DND-41 (cell line): Measurements from ENCODE around the gene PDXP.

Experiments
- EZH2 ChIP-seq: IDR thresholded peaks from 3 replicates; pipeline ENCODE4 v1.6.1; 2012; ENCODE audit warnings: borderline replicate concordance, low read depth, mild to moderate bottlenecking, moderate library complexity, low read length, inconsistent platforms; ENCODE audit not compliant: severe bottlenecking
- TF ChIP-seq, protein P1 (sequence below): IDR thresholded peaks from 2 replicates; pipeline ENCODE4 v1.5.1; 2012; ENCODE audit warnings: borderline replicate concordance, low read length, moderate library complexity, mild to moderate bottlenecking; ENCODE audit not compliant: poor library complexity, severe bottlenecking; ENCODE audit errors: extremely low read depth

DNA sequence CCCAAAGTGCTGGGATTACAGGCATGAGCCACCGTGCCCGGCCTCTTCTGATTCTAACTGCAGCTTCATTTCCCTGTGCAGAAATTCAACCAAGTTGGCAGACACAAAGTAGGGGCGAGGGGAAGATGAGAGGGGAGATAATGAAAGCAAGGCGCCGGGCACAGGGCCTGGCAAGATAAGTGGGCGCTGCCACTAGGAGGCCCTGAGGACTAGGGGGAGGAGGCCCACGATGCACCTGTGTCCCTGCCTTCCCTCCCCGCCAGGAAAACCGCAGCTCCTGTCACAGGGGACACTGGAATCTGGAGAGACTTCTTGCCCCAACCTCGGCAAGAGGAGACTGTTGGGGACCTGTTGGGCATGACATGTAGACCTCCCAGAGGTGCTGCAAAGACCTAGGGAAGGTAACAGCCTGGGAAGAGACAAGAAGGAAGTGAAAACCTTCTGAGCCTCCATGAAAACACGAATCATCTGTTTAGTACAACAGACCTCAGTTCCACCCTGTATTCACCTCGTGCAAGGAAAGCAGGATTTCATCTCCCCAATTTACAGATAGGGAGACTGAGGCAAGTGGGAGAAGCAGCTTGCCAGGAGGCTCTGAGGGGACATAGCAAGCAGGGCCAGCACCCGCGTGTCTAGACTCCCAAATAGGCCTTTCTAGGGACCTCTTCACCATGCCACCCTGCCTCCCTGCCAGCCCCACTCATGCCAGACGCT is 13.8 kb downstream of the PDXP start:
- TF ChIP-seq, protein P1, sequence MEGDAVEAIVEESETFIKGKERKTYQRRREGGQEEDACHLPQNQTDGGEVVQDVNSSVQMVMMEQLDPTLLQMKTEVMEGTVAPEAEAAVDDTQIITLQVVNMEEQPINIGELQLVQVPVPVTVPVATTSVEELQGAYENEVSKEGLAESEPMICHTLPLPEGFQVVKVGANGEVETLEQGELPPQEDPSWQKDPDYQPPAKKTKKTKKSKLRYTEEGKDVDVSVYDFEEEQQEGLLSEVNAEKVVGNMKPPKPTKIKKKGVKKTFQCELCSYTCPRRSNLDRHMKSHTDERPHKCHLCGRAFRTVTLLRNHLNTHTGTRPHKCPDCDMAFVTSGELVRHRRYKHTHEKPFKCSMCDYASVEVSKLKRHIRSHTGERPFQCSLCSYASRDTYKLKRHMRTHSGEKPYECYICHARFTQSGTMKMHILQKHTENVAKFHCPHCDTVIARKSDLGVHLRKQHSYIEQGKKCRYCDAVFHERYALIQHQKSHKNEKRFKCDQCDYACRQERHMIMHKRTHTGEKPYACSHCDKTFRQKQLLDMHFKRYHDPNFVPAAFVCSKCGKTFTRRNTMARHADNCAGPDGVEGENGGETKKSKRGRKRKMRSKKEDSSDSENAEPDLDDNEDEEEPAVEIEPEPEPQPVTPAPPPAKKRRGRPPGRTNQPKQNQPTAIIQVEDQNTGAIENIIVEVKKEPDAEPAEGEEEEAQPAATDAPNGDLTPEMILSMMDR: peak; percentile 46
- no peak for TF ChIP-seq EZH2
